ENCODE results near the gene PUS10. TPM values are rescaled to one million over a fixed set of nuclear protein-coding genes. Genes with fewer than 3 reads are reported as not detected.
A peak's percentile ranks its signal among the peaks of the same experiment; 100 is the strongest.
"Not testable (repeated sequence)": the region's sequence is repeated elsewhere in the genome, so short reads cannot be mapped to it uniquely, and the experiment has no call there.

The PUS10 gene
- total RNA-seq, 2 experiments from 2014 or later: 2.0 to 2.6 TPM

DNA sequence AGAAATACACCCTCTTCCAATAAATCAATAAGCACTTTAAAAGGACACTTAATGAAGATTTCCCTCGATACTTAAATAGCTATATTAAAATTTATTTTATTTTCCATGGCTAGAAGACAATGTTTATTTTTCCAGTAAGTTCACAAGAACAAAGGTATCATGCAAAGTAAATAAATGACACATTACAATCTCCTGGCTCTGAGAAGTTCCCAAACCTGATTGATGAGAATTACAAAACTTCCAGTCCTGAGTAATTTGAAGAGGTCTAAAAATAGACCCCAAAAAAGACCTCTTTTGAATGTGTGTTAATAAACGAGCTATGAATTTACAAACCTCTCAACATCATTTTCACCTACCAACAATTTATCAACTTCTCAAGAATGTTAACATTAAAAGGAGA, 2.1 kb downstream of the PUS10 start:
- Mint-ChIP-seq H3K27ac (peak overlapping the region; percentile 89), H3K9me3 (no peaks in the 10 kb centered on the region), H3K4me3 (peak overlapping the region; percentile 100), H3K36me3 (ENCODE audit: low read depth) (peaks cover 22% of the 10 kb centered on the region), H3K27me3 (no peaks in the 10 kb centered on the region), H3K4me1 (ENCODE audit: low read depth) (peaks cover 44% of the 10 kb centered on the region)
- no peaks in the 10 kb centered on the region for H3K9me3 ChIP-seq (ENCODE audit: control insufficient read depth in 1 of 2, insufficient read depth in 1 of 2, low read length in 2 of 2)
- ChIA-PET CTCF (interaction anchor here (2.0 kb wide), 1 partner anchor 211 kb away, joined by 4 read pairs; no protein-coding TSS in a partner anchor), POLR2A (interaction anchor here (2.4 kb wide), 1 partner anchor 134 kb away, joined by 11 read pairs; the partner anchor contains the start of gene REL)
- H3K4me1 ChIP-seq (ENCODE audit: insufficient read depth, low read length): peaks cover 5% of the 10 kb centered on the region
- peak overlapping the region; percentile 64 for H3K4me3 ChIP-seq (ENCODE audit: low read length)
- intact Hi-C loops (cut with DNase I, micrococcal nuclease): loop anchor here in 1 of 2 experiments (5.0 to 10.0 kb wide), 3 partner anchors 51 to 129 kb away; partner anchors contain the start of gene SANBR
- peaks cover under 1% of the 10 kb centered on the region for H3K36me3 ChIP-seq (ENCODE audit: insufficient read depth, low read length)
- no peak for DNase-seq
- ATAC-seq (ENCODE audit: poor library complexity): no peak
- TF ChIP-seq, protein P1, sequence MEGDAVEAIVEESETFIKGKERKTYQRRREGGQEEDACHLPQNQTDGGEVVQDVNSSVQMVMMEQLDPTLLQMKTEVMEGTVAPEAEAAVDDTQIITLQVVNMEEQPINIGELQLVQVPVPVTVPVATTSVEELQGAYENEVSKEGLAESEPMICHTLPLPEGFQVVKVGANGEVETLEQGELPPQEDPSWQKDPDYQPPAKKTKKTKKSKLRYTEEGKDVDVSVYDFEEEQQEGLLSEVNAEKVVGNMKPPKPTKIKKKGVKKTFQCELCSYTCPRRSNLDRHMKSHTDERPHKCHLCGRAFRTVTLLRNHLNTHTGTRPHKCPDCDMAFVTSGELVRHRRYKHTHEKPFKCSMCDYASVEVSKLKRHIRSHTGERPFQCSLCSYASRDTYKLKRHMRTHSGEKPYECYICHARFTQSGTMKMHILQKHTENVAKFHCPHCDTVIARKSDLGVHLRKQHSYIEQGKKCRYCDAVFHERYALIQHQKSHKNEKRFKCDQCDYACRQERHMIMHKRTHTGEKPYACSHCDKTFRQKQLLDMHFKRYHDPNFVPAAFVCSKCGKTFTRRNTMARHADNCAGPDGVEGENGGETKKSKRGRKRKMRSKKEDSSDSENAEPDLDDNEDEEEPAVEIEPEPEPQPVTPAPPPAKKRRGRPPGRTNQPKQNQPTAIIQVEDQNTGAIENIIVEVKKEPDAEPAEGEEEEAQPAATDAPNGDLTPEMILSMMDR (IDR thresholded peaks at IDR 0.05): no peak
- H3K27me3 ChIP-seq (ENCODE audit: control insufficient read depth in 1 of 2, insufficient read depth in 2 of 2, low read length in 2 of 2): no peaks in the 10 kb centered on the region
- no peak overlapping the region for H3K27ac ChIP-seq (ENCODE audit: low read depth in 1 of 2, low read length in 2 of 2)

DNA sequence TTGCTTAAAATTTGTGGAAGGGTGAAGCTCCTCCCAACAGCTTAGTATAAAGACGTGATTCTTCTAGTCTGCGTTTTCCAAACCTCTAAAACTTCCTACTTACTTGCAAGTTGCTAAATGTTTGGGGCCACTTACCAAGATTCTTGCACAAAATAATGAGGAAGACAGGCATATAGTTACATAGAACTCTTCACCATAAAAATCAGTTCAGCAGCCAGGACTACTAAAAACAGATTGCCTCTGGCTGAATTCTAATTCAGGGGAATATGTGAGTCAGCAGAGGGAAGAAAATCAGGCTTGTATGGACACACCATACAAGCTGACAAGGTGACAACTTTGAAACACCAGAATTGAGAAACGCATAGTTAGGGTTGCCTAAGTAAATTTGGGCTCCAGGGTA, 3.3 kb downstream of the PUS10 start:
- Mint-ChIP-seq H3K4me3 (peak overlapping the region; percentile 65), H3K27ac (no peak overlapping the region), H3K27me3 (no peaks in the 10 kb centered on the region), H3K4me1 (ENCODE audit: low read depth) (peaks cover 36% of the 10 kb centered on the region), H3K36me3 (ENCODE audit: low read depth) (peaks cover 18% of the 10 kb centered on the region), H3K9me3 (no peaks in the 10 kb centered on the region)
- ATAC-seq (ENCODE audit: poor library complexity): no peak
- TF ChIP-seq, protein P1 (IDR thresholded peaks at IDR 0.05): no peak
- intact Hi-C loops (cut with DNase I, micrococcal nuclease): loop anchor here in 1 of 2 experiments (5.0 to 10.0 kb wide), 3 partner anchors 53 to 130 kb away; partner anchors contain the start of gene SANBR
- peaks cover 3% of the 10 kb centered on the region for H3K36me3 ChIP-seq (ENCODE audit: insufficient read depth, low read length)
- peaks cover 4% of the 10 kb centered on the region for H3K4me1 ChIP-seq (ENCODE audit: insufficient read depth, low read length)
- ChIA-PET POLR2A (no interaction called here), CTCF (no interaction called here)
- H3K27ac ChIP-seq (ENCODE audit: low read depth in 1 of 2, low read length in 2 of 2): no peak overlapping the region
- no peak for DNase-seq
- H3K27me3 ChIP-seq (ENCODE audit: control insufficient read depth in 1 of 2, insufficient read depth in 2 of 2, low read length in 2 of 2): no peaks in the 10 kb centered on the region
- H3K4me3 ChIP-seq (ENCODE audit: low read length): no peak overlapping the region
- H3K9me3 ChIP-seq (ENCODE audit: control insufficient read depth in 1 of 2, insufficient read depth in 1 of 2, low read length in 2 of 2): no peaks in the 10 kb centered on the region

DNA sequence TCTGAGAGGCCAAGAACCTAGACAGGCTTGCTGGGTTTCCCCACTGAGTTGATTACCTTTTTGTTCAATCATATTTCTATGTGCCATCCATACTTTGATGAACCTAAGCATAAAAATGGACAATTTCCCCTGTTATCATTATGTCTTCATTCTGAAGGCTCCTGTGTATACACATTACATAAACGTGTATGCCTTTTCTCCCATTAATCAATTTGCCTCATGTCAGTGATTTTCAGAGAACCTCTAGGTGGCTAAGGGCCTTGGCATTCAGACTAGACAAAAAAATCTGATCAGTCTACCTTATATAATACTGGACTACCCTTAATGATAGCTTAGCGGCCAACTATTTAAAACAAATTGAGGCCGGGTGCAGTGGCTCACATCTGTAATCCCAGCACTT, 4.7 kb downstream of the PUS10 start:
- peaks cover 15% of the 10 kb centered on the region for H3K36me3 Mint-ChIP-seq (ENCODE audit: low read depth)
- no peak overlapping the region for H3K4me3 ChIP-seq (ENCODE audit: low read length)
- no peak overlapping the region for H3K27ac ChIP-seq (ENCODE audit: low read depth in 1 of 2, low read length in 2 of 2)
- no peak overlapping the region for H3K4me3 Mint-ChIP-seq
- no peaks in the 10 kb centered on the region for H3K9me3 Mint-ChIP-seq
- H3K4me1 Mint-ChIP-seq (ENCODE audit: low read depth): peaks cover 23% of the 10 kb centered on the region
- ATAC-seq (ENCODE audit: poor library complexity): no peak
- intact Hi-C loops (cut with DNase I, micrococcal nuclease): loop anchor here in 1 of 2 experiments (10.0 kb wide), 1 partner anchor 131 kb away; no protein-coding TSS in a partner anchor
- ChIA-PET POLR2A (no interaction called here), CTCF (no interaction called here)
- TF ChIP-seq, protein P1 (IDR thresholded peaks at IDR 0.05): no peak
- H3K9me3 ChIP-seq (ENCODE audit: control insufficient read depth in 1 of 2, insufficient read depth in 1 of 2, low read length in 2 of 2): no peaks in the 10 kb centered on the region
- H3K4me1 ChIP-seq (ENCODE audit: insufficient read depth, low read length): peaks cover 4% of the 10 kb centered on the region
- peaks cover 3% of the 10 kb centered on the region for H3K36me3 ChIP-seq (ENCODE audit: insufficient read depth, low read length)
- DNase-seq: no peak
- H3K27ac Mint-ChIP-seq: no peak overlapping the region
- no peaks in the 10 kb centered on the region for H3K27me3 Mint-ChIP-seq
- H3K27me3 ChIP-seq (ENCODE audit: control insufficient read depth in 1 of 2, insufficient read depth in 2 of 2, low read length in 2 of 2): no peaks in the 10 kb centered on the region

DNA sequence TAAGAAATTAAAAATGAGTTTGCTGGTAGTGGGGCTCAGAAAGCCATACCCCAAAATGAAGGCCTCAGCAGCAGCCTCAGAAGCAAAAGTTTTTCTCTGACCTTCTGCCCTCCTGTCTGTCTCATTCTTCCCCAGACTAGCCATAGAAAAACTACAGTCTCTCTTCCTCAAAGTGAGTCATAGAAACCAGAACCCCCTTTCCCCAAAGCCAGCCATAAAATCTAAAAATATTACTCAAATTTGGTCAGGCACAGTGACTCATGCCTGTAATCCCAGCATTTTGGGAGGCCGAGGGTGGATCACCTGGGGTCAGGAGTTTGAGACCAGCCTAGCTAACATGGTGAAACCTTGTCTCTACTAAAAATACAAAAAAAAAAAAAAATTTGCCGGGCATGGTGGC, 5.8 kb downstream of the PUS10 start:
- H3K4me1 ChIP-seq (ENCODE audit: insufficient read depth, low read length); ATAC-seq (ENCODE audit: poor library complexity); H3K4me3 Mint-ChIP-seq; H3K27ac ChIP-seq (ENCODE audit: low read depth in 1 of 2, low read length in 2 of 2); H3K27ac Mint-ChIP-seq; H3K4me3 ChIP-seq (ENCODE audit: low read length); H3K36me3 ChIP-seq (ENCODE audit: insufficient read depth, low read length); H3K27me3 Mint-ChIP-seq; CTCF ChIA-PET; H3K9me3 Mint-ChIP-seq; POLR2A ChIA-PET; H3K36me3 Mint-ChIP-seq (ENCODE audit: low read depth); H3K27me3 ChIP-seq (ENCODE audit: control insufficient read depth in 1 of 2, insufficient read depth in 2 of 2, low read length in 2 of 2); H3K9me3 ChIP-seq (ENCODE audit: control insufficient read depth in 1 of 2, insufficient read depth in 1 of 2, low read length in 2 of 2): not testable (repeated sequence)
- peak in 2 of 14 experiments; percentile 39 to 56 for DNase-seq
- intact Hi-C loops (cut with DNase I, micrococcal nuclease): loop anchor here in 1 of 2 experiments (10.0 kb wide), 1 partner anchor 132 kb away; no protein-coding TSS in a partner anchor
- H3K4me1 Mint-ChIP-seq (ENCODE audit: low read depth): peaks cover 18% of the 10 kb centered on the region
